ENCODE data around the gene C19orf12. TPM values are rescaled to one million over a fixed set of nuclear protein-coding genes. Genes with fewer than 3 reads are reported as not detected.
A peak's percentile ranks its signal among the peaks of the same experiment; 100 is the strongest.
"Not testable (repeated sequence)": the region's sequence is repeated elsewhere in the genome, so short reads cannot be mapped to it uniquely, and the experiment has no call there.

The C19orf12 gene
- total RNA-seq, 1 donor from 2014 or later = 17.3 TPM

DNA sequence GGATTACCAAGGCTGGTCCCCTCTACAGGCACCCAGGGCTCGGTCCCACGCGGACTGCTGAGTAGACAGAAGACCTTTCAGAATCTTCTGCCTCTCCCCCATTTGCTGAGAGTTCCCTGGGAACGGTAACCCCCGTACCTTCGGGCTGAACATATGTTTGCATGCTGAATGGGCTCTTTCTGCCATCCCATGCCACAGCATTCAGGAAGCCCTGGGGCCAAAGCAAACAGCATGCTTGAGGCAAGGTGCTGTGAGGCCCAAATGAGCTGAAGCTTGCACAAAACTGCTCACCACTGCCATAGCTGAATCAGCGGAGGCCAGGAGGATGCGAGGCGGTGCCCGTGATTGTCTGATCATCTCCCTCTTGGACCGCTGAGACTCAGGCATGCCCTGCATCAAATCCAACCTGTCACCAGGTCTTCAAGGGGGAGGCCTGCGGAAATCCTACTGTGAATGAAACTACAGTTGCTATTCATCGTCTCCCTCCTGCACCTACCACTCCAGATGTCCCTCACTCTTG, 16.3 kb upstream of the C19orf12 start:
- DNase-seq (ENCODE audit: low spot score) = no peak

DNA sequence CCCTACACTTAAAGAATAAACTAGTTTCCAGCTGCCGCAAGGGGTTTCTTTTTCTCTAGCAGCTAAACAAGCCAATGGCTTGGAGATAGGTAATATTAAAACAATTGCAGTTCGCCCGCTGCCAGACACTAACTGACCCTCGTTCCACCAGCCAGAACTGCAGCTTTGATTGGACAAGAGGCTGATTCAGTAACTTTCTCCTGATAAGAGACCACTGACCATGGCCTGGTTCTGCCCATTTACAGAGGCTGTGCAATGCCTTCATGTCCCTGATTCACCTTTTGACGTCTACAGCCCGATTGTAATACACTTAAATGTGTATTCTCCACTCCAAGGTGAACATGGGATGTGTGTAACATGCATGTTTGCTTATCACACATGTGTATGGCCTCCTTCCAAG, 12.8 kb upstream of the C19orf12 start:
- DNase-seq (ENCODE audit: low spot score) = no peak

DNA sequence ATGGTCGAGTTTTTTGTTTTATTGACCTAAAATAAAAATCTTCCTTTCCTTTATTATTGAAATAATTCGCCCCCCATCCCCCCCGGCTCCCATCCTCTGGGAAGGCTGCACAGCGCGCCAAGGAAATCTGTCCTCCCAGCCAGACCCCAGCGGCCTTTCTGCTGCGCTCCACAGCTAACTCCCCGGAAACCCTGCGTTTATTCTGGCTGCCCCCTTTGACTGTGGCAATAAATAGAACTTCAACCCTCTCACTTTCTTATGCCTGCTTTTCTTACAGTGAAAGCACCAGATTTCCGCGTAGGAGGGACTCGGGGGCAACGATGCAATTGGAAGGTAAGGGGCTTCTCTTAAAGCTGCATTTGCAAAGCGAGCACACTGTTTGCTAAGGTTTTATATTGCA, 9.7 kb upstream of the C19orf12 start:
- no peak for DNase-seq (ENCODE audit: low spot score)

DNA sequence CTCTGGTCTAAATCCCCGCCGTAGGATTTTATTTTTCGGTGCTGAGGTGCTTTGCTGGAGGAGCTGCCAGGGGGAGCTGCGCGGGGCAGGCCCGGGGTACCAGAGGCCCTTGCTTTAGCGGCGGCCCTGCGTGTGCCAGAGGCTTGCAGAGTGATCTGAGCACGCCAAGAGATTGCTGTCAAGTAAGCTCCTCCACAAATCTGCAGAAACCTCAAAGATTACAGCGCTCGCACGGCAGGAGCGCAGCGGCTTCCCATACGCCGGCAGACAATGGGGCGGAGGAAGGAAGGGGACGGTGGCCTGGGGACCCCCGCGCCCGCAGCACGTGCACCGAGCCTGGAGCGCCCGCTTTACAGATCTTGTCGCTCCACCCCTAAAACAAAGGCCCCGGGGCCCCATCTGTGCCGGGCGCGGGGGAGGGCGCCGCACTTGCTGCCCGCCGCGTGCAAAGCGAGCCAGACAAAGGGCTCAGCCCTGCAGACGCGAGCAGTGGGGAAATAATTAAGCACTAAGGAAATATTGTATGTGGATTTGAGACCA, 9.1 kb upstream of the C19orf12 start:
- peak; percentile 65 for DNase-seq (ENCODE audit: low spot score)

DNA sequence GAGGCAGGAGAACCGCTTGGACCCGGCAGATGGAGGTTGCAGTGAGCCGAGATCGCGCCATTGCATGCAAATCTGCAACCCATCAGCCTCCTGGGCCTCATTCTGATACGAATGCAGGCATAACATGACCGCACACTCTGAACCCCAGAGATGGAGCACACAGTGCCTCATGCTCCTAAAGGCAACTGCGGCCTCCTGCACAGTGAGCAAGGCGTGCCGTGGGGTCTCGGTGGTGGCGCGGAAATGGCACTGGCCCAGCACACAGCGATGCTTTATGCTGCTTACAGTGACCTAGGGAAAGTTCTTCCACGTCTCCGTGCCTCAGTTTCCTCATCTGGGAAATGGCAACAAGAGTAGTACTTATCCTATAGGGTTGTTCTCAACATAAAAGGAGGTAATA, 2.0 kb upstream of the C19orf12 start:
- DNase-seq (ENCODE audit: low spot score) = no peak

DNA sequence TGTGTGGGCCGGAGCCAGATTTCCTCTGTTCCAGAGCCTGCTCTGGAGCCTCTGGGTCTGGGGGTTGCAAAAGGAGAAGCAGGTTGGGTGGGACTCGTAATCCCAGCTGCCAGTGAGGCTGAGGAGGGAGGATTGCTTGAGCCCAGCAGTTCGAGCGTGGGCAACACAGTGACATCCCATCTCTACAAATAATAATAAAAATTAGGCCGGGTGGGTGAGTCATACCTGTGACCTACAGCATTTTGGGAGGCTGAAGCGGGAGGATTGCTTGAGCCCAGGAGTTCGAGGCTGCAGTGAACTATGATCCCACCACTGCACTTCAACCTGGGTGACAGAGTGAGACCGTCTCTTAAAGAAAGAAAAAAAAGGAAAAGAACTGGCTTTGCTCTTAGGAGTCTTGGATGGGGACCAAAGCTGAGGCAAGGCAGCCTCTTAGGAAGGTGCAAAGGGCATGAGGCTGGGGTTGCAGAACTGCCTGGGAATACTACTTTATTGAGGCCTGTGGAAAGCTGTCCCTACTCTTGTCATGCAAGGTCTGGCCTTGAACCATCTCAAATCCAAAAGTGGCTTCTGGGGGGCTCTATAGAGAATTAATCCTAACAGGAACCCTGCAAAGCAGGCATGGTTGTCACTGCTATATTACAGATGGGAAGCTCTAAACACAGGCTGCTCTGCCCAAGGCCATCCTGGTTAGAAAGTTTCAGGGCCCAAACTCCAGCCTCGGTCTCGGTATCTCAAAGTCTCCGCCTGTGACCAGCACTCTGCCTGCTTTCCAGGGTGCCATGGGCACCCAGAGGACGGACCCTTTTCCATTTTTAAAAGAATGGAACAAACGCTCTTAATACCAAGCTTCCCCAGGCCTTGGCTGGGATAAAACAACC, 880 bp upstream of the C19orf12 start:
- DNase-seq (ENCODE audit: low spot score) = peak; percentile 10

DNA sequence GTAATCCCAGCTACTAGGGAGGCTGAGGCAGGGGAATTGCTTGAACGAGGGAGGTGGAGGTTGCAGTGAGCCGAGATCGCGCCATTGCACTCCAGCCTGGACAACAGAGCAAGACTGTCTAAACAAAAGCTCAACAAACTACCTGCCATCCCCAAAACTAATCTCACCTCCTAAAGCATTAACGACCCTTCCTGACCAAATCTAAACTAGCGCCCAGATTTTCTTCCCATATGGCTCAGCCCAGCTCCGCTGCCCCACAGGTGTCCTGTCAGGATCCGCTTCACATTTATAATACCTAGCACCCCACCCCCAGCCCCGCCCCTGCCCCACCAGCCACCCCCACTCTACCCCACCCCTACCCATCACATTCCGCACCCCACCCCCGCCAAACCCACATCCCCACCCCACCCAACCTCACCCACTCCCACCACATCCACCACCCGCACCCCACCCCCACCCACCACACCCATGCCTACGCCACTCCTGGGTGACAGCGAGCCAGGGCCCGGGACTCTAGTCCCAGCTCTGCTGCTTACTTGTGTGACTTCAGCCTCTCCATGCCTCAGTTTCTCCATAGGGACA, 599 bp downstream of the C19orf12 start:
- DNase-seq (ENCODE audit: low spot score) = no peak

DNA sequence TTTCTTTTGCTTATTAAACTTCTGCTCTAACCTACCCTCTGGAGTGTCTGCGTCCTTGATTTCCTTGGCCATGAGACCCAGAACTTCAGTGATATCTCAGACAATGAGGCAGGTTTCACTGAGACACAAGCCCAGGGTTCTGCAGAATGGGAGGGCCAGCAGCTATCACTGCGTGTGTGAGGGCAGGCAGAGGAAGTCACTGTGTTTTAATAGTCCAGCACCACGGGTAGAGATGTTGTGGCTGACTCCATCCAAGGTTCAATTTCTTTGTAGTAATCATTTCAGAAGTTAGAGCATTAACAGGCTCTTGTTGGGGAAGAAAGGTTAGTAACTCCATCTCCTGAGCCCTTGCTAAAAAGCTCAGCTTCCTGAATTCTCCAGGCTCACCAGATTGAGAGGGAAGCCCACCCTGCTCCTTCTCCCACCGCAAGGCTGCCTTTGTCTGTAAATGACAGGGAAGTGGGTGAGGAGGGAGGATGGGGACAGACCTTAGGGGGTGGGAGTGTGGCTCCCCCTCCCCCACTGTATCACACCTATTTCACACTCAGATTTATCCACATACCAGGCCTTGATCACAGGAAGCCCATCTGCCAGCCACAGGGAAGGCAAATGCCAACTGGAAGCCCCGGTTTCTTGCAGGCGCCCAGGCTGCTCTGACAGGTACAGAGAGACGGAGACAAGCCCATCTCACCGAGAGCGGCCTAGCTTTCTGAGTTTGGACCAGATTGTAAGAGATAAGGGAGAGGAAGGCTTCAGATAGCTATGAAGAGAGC, 2.1 kb downstream of the C19orf12 start:
- no peak for DNase-seq (ENCODE audit: low spot score)

DNA sequence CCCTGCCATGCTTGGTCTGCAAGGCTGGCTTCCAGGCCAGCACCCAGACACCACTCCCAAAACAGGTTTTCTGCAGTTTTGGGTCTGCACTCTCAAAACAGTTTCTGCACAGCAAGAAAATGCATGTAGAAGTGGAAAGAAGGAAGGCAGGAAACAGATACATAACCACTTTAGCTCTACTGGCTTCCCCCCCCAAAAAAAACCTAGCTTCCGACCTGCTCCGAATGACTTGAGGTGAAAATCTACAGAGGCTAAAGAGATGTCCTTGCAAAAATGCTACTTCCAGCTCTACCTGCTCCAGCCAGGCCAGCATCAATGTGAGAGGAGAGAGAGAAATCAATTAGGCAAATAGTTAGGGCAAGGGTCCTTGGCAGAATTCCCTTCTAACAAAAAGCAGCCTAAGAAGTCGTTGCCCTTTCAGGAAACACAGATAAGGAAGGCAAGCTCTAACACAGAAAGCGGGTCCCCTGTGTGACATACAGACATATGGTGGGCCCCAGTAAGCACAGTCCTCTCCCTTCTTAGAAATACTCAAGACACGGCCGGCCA, 3.4 kb downstream of the C19orf12 start:
- DNase-seq (ENCODE audit: low spot score) = no peak

DNA sequence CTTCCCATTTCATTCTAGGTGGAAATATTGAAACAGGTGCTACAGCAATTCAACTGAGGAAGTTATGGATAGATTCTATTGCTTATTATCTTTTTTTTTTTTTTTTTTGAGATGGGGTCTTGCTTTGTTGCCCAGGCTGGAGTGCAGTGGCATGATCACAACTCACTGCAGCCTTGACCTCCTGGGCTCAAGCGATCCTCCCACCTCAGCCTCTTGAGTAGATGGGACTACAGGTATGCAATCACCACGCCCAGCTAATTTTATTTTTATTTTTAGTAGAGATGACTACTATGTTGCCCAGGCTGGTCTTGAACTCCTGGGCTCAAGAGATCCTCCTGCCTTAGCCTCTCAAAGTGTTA, 5.6 kb downstream of the C19orf12 start:
- not testable (repeated sequence) for DNase-seq (ENCODE audit: low spot score)

DNA sequence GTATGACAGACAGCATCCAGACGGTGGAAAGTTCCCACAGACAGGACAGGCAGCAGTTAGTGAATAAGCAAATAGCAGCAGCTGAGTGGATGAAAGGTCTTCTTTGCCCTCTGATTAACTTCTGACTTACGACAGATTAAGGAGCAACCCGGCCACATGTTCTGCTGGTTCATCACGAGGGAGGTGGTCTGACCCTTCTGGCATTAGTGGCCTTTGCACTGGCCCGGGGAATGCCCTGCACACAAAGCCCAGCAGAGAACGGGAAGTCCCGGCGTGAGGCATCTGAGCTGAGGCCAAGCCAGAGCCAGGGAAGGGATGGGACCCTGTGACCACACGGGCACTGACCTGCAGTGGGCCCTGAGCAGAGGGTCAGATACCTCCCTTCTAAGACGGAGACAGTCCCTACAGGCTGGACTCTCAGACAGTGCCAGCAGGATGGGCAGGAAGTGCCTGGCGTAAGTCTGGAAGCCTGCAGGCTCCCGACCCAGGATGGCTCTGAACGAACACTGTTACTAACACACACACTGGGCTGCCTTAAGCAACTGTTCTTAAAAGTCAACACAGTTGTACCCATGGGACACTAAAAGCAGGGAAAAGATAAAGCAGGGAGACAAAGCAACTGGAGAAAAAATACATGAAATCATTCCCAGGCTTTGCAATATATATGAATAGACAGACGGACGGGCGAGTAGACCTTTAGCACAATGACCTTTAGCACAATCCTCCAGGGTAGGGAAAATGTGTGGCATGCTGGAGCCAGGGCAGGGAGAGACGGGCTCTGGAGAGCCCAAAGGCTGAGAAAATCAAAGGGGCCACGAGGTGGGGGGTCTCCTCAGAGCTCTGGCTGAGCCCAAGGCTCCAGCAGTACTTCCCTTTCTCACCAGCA, 6.3 kb downstream of the C19orf12 start:
- DNase-seq (ENCODE audit: low spot score) = no peak

DNA sequence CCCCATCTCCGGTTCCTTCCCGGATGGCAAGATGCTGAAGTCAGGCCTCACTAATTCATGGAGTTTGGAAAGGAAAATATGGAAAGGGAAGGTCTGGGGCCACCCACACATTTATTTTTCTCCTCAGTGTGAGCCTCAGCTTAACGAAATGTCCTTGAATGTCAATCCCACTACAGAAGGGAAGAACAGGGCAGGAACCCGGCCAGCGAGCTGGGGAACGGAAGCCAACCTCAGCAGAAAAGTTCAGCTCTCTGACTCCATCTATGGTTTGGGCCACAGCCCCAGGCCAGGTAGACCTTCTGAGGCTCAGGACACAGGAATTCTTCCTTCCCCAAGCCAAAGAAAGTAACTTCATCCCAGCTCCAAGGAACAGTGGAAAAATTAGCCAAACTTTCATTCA, 8.4 kb downstream of the C19orf12 start:
- DNase-seq (ENCODE audit: low spot score) = no peak

DNA sequence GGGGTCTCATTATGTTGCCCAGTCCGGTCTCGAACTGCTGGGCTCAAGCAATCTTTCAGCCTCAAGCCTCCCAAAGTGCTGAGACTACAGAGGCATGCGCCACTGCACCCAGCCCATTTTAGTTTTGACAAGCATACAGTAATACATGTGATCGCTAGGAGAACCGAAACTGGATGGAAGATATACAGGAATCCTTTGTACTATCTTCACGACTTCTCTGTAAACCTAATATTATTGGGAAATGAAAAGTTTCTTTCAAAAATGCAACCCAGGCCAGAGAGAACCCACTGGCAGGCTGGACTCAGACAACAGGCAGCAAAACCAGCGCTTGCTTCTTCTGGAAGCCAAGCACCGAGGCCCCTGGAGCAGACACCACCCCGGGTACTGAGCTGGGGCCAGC, 9.4 kb downstream of the C19orf12 start:
- DNase-seq (ENCODE audit: low spot score) = no peak

DNA sequence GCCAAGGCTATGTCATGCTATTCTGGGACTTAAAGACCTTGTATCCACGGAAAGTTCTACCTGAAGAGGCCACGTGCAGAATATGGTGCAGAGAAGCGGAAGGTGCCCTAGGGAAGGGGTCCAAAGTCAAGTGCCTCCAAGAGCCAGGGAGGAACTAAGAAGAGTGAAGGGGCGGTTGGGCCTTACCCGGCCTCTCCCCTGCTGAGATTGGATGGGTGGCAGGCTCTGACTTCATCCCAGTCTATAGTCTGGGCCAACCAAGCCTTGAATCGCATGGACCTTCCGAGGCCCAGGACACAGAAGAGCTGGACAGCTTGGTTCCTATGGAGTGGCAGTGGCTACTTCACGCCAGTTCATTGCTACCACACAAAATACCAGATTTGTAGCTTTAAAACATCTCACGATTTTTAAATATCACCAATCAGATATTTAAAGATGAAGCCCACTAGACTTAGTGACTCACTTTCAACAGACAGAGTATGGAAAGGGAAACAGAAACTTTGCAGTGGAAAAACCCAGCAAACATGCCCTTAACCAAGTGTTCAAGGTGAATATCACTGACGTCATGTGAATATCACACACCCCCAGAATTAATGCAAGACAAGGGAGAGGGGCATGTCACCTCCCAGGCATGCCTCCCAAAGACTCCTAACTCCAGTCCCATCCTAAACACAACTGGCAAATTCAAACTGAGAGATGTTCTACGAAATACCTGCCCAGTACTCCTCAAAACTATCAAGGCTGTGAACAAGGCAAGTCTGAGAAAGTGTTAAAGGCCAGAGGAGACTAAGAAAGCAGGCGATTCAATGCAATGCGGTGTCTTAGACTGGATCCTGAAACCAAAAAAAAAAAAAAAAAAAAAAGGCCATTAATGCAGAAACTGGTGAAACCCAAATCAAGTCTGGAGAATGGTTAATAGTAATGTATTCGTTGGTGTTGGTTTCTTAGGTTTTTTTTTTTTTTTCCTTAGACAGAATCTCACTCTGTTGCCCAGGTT, 10.2 kb downstream of the C19orf12 start:
- DNase-seq (ENCODE audit: low spot score) = no peak

DNA sequence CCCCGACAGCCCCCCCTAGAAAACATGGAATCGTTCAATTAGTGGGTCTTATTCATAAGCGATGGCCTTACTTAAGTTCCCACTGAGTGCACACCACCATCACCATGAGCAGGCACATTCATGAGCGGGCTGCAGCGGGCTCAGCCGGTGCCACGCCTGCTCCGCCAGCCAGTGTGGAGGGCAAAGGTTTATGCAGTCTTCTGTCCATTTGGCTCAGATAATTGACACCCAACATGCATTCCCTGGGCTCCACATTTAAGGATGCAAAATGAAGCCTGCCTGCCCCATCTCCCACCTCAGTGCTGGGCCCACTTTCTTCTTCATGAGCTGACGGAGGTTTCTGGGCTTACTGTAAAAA, 12.1 kb downstream of the C19orf12 start:
- DNase-seq (ENCODE audit: low spot score) = no peak

DNA sequence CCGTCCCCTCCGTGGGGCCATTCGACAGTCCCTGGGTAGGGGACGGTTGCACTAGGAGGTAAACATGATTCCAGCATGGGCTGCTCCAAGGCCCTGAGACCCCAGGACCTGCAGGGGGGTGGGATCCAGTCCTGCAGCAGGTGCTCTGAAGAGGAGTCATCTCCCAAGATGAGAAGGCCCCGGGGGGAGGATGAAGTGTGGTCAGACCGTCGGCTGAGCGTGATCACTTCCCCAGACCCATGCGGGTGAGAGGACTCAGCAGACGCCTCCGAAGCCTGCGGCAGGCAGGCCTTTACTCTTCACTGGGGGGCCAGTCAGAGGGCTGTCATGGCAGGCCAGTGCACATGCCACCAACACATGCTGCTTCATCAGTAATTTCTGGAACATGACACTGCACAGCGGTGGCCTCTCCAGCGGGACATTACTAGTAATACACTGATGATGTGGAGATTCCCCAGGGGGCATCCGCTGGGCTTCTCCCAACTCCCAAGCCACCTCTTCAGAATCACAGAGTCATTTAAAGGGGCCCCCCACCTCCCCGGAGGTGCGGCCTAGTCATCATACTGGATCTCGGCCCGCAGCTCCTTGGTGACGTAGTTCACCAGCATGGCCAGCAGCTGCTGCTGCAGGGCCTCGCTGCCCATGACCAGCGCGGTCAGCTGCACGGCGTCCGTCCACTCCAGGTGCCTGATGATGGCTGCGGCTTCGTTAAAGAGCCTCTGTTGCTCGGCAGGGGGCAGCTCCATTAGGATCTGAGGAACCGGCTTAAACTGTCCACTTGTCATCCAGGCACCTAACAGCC, 12.7 kb downstream of the C19orf12 start:
- no peak for DNase-seq (ENCODE audit: low spot score)

DNA sequence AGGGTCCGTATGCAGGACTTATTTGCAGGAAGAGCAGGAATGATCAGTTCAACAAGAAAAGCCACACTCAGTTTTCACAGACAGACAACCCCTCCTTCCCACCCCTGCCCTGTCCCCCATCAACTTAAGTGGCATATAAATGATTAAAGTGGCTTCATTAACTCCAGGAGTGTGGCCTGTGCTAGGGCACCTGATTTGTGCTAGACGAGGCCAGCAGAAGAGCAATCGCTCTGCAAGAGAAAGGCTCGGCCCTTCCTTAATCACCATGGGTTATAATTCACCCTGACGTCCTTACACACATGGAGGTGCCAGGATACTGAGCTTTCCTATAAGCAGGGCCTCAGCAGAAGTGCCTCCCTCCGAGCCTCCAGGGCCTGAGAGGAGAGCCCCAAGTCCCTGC, 14.6 kb downstream of the C19orf12 start:
- no peak for DNase-seq (ENCODE audit: low spot score)

DNA sequence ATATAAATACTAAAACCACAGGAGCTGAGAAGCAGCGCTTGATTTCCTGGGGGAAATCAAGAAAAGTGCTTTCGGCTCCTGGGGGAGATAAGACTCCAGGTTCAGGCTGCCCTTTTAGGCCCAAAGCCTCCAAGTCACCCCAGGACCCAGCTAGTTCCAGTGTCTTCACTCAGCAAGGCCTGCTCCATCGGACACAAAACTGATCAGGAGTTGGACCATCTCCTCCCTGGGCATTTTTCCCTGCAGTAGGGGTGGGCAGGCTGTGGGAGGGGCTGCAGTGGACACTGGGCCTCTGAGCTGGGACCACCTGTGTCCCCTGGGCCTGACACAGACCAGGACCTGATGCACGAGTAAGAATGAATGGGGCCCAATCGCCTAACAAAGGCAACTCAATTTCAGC, 15.2 kb downstream of the C19orf12 start:
- DNase-seq (ENCODE audit: low spot score) = no peak

Data from umbilical cord (tissue), 2 donors.